ENCODE data around the gene TAB2. TPM values are rescaled to one million over a fixed set of nuclear protein-coding genes. Genes with fewer than 3 reads are reported as not detected.

Gene TAB2
- total RNA-seq, 1 experiment from 2014 or later, result 45.8 TPM

- no TSS peak for BruUV-seq (replicated peaks)
- intact Hi-C loops (cut with micrococcal nuclease; ENCODE audit: unreplicated experiment), result no loop called here
- no peak for DNase-seq
- no peaks in the 10 kb centered on the region for H3F3A ChIP-seq (ENCODE audit: insufficient read depth, low read depth)
- H3K9me3 ChIP-seq (ENCODE audit: insufficient read depth, low read depth), result no peaks in the 10 kb centered on the region
- CTCF ChIA-PET, result no interaction called here
- 0 out of 2 replicates have a peak, but pooled peaks cover 5% of the 10 kb centered on the region for H3K79me2 ChIP-seq (ENCODE audit: low read depth)
- no peak within 1 kb of the TSS for H2AFZ ChIP-seq
- H3K36me3 ChIP-seq (ENCODE audit: low read depth), result peaks cover 28% of the 10 kb centered on the region; the same call in 1 of the 2 replicates
- H4K20me1 ChIP-seq (ENCODE audit: insufficient read depth), result 0 out of 2 replicates have a peak, but pooled peaks cover 2% of the 10 kb centered on the region
- no peaks in the 10 kb centered on the region for H3K27me3 ChIP-seq (ENCODE audit: insufficient read depth, low read depth)
- H3K4me2 ChIP-seq, result no peak within 1 kb of the TSS
- TF ChIP-seq EZH2 (IDR thresholded peaks at IDR 0.05; ENCODE audit: low read depth) (no peak), CTCF (conservative IDR thresholded peaks at IDR 0.05) (no peak)
- POLR2A ChIA-PET (ENCODE audit: unreplicated experiment), result no interaction called here
- H3K9me2 ChIP-seq (ENCODE audit: insufficient read depth), result no peaks in the 10 kb centered on the region
- no peaks in the 10 kb centered on the region for H3K4me1 ChIP-seq (replicated peaks; ENCODE audit: insufficient read depth)
- no peak within 1 kb of the TSS for H3K27ac ChIP-seq
- H3K4me3 ChIP-seq, result no peak within 1 kb of the TSS
Observed at GRCh38 chr6:149400050-149400449, 82.5 kb downstream of the TAB2 start, which contains the start of gene SUMO4. TSS of gene SUMO4 (plus strand) at chr6:149400262. CDS start at chr6:149400392, 130 bp downstream.

GRCh38 chr6:149403534-149403933 is 86.0 kb downstream of the TAB2 start:
- ChIA-PET CTCF (no interaction called here), POLR2A (ENCODE audit: unreplicated experiment) (no interaction called here)
- no peaks in the 10 kb centered on the region for H4K20me1 ChIP-seq (ENCODE audit: insufficient read depth)
- 0 out of 2 replicates have a peak, but pooled peaks cover 5% of the 10 kb centered on the region for H3K4me1 ChIP-seq (replicated peaks; ENCODE audit: insufficient read depth)
- BruUV-seq (replicated peaks), result no TSS peak
- no peak overlapping the region for H3K27ac ChIP-seq
- H3K9me3 ChIP-seq (ENCODE audit: insufficient read depth, low read depth), result no peaks in the 10 kb centered on the region
- DNase-seq, result no peak
- H3K36me3 ChIP-seq (ENCODE audit: low read depth), result peaks cover 37% of the 10 kb centered on the region; the same call in 1 of the 2 replicates
- no peak overlapping the region for H3K4me2 ChIP-seq
- H3K9me2 ChIP-seq (ENCODE audit: insufficient read depth), result no peaks in the 10 kb centered on the region
- TF ChIP-seq EZH2 (IDR thresholded peaks at IDR 0.05; ENCODE audit: low read depth) (no peak), CTCF (conservative IDR thresholded peaks at IDR 0.05) (no peak)
- intact Hi-C loops (cut with micrococcal nuclease; ENCODE audit: unreplicated experiment), result no loop called here
- H3F3A ChIP-seq (ENCODE audit: insufficient read depth, low read depth), result peaks cover 5% of the 10 kb centered on the region; the same call in 1 of the 2 replicates
- no peak overlapping the region for H3K4me3 ChIP-seq
- no peaks in the 10 kb centered on the region for H3K27me3 ChIP-seq (ENCODE audit: insufficient read depth, low read depth)
- H2AFZ ChIP-seq, result no peak overlapping the region
- H3K79me2 ChIP-seq (ENCODE audit: low read depth), result no peaks in the 10 kb centered on the region

- ChIA-PET POLR2A (ENCODE audit: unreplicated experiment) (no interaction called here), CTCF (interaction anchor here (0.6 kb wide), 1 partner anchor 79 kb away, joined by 3 read pairs; the partner anchor contains the start of gene ZC3H12D)
- Histone ChIP-seq H3K79me2 (ENCODE audit: low read depth) (no peaks in the 10 kb centered on the region), H4K20me1 (ENCODE audit: insufficient read depth) (no peaks in the 10 kb centered on the region), H3K4me3 (no peak overlapping the region; the same call in 1 of the 2 replicates), H3K9me2 (ENCODE audit: insufficient read depth) (no peaks in the 10 kb centered on the region), H3K27me3 (ENCODE audit: insufficient read depth, low read depth) (no peaks in the 10 kb centered on the region), H3K27ac (peak overlapping the region; percentile 53), H3K36me3 (ENCODE audit: low read depth) (peaks cover 29% of the 10 kb centered on the region), H3K9me3 (ENCODE audit: insufficient read depth, low read depth) (no peaks in the 10 kb centered on the region), H3K4me2 (no peak overlapping the region), H3F3A (ENCODE audit: insufficient read depth, low read depth) (peaks cover 5% of the 10 kb centered on the region; the same call in 1 of the 2 replicates), H3K4me1 (replicated peaks; ENCODE audit: insufficient read depth) (0 out of 2 replicates have a peak, but pooled peaks cover 5% of the 10 kb centered on the region), H2AFZ (no peak overlapping the region)
- intact Hi-C loops (cut with micrococcal nuclease; ENCODE audit: unreplicated experiment), result no loop called here
- DNase-seq, result no peak
- BruUV-seq (replicated peaks), result no TSS peak
- TF ChIP-seq CTCF (conservative IDR thresholded peaks at IDR 0.05) (no peak), EZH2 (IDR thresholded peaks at IDR 0.05; ENCODE audit: low read depth) (no peak)
Observed at GRCh38 chr6:149405823-149406765, 88.6 kb downstream of the TAB2 start.

Measured in PC-9 (cell line).